B cell (primary cell): ENCODE data around the gene EIF4E2. TPM values are rescaled to one million over a fixed set of nuclear protein-coding genes. Genes with fewer than 3 reads are reported as not detected.

Experiments used
- ATAC-seq: fragments of 200-7000 bp; cut with Tn5 transposase; one replicate; pipeline ENCODE4 v1.10.0; 2021; ENCODE audit warnings: low read depth, mild to moderate bottlenecking, moderate number of reproducible peaks, moderate library complexity
- CTCF ChIA-PET: fragments of 350-600 bp; sonication (Branson Sonifier 250); formaldehyde crosslinking; loops from one replicate; lab custom pipeline; 2021; ENCODE audit warnings: antibody characterized with exemption, inconsistent platforms; lab: Charles Lee
- POLR2A ChIA-PET: fragments of 350-600 bp; sonication (Branson Sonifier 250); formaldehyde crosslinking; loops from one replicate; lab custom pipeline; 2021; ENCODE audit warnings: antibody characterized with exemption; lab: Charles Lee
- DNase-seq: peaks from one replicate; pipeline ENCODE4 v3.0.0; 2013
- H2AFZ ChIP-seq: 2 replicates; pipeline ENCODE4 v1.6.1; 2012; ENCODE audit warnings: mild to moderate bottlenecking, low read depth, low read length; ENCODE audit not compliant: insufficient read depth, poor library complexity, severe bottlenecking
- H3K27ac ChIP-seq, 2 donors: 1 replicate in 1 of 2; 2 replicates in 1 of 2; pipeline ENCODE4 v1.5.1; 2012 to 2013; ENCODE audit warnings: low read length in 2 of 2, mild to moderate bottlenecking in 2 of 2, moderate library complexity in 1 of 2
- H3K27me3 ChIP-seq, 4 experiments: fragments of 200-600 bp in 1 of 4; sonication (generic) in 1 of 4; replicated peaks in 1 of 4; 1 replicate in 2 of 4; 2 replicates in 2 of 4; pipeline versions ENCODE4 v1.6.1 to v1.7.0; 2013 to 2016; ENCODE audit warnings: low read length in 3 of 4, mild to moderate bottlenecking in 2 of 4, mixed read lengths in 1 of 4, moderate library complexity in 1 of 4; ENCODE audit not compliant: insufficient read depth in 4 of 4, control insufficient read depth in 3 of 4; ENCODE audit errors: control extremely low read depth in 1 of 4
- H3K36me3 ChIP-seq, 2 experiments: replicated peaks in 1 of 2; 1 replicate in 1 of 2; 2 replicates in 1 of 2; pipeline versions ENCODE4 v1.6.1 to v1.7.1; 2013; ENCODE audit warnings: low read length in 1 of 2; ENCODE audit not compliant: insufficient read depth in 2 of 2, control insufficient read depth in 1 of 2; ENCODE audit errors: control extremely low read depth in 1 of 2, extremely low read depth in 1 of 2
- H3K4me1 ChIP-seq, 2 donors: fragments of 200-600 bp in 1 of 2; sonication (generic) in 1 of 2; 1 replicate in 1 of 2; 2 replicates in 1 of 2; pipeline versions ENCODE4 v1.5.1 to v1.6.1; 2013 to 2017; ENCODE audit warnings: low read length in 2 of 2; ENCODE audit not compliant: control insufficient read depth in 2 of 2, insufficient read depth in 2 of 2
- H3K4me2 ChIP-seq: replicated peaks from 2 replicates; pipeline ENCODE3; 2012; ENCODE audit warnings: mild to moderate bottlenecking, low read depth, low read length; ENCODE audit not compliant: poor library complexity, severe bottlenecking
- H3K4me3 ChIP-seq, 5 experiments: fragments of 200-600 bp in 1 of 5; sonication (generic) in 1 of 5; 1 replicate in 3 of 5; 2 replicates in 2 of 5; pipeline versions ENCODE4 v1.5.1 to v1.7.0; 2011 to 2016; ENCODE audit warnings: low read length in 4 of 5, mild to moderate bottlenecking in 4 of 5, low read depth in 2 of 5, control low read depth in 1 of 5, moderate library complexity in 1 of 5; ENCODE audit not compliant: insufficient read depth in 1 of 5; ENCODE audit errors: control extremely low read depth in 1 of 5, extremely low read depth in 1 of 5
- H3K79me2 ChIP-seq: fragments of 200-600 bp; sonication (generic); one replicate; pipeline ENCODE4 v1.6.0; 2016; ENCODE audit warnings: low read length; ENCODE audit not compliant: control insufficient read depth, insufficient read depth
- H3K9ac ChIP-seq: fragments of 200-600 bp; sonication (generic); 2 replicates; pipeline ENCODE4 v1.6.1; 2017; ENCODE audit warnings: mild to moderate bottlenecking, low read length, moderate library complexity
- H3K9me3 ChIP-seq, 3 donors: one replicate each; pipeline versions ENCODE4 v1.6.1 to v1.7.1; 2013; ENCODE audit warnings: low read length in 2 of 3; ENCODE audit not compliant: control insufficient read depth in 2 of 3, insufficient read depth in 1 of 3; ENCODE audit errors: control extremely low read depth in 1 of 3
- H4K20me1 ChIP-seq: 2 replicates; pipeline ENCODE4 v1.6.0; 2012; ENCODE audit warnings: mild to moderate bottlenecking, low read length; ENCODE audit not compliant: insufficient read depth, control insufficient read depth, poor library complexity, severe bottlenecking
- H3K27ac Mint-ChIP-seq: one replicate; pipeline ENCODE4 v1.8.0; 2021; ENCODE audit warnings: mixed read lengths
- H3K27me3 Mint-ChIP-seq: one replicate; pipeline ENCODE4 v1.8.0; 2021; ENCODE audit warnings: mixed read lengths
- H3K4me1 Mint-ChIP-seq: one replicate; pipeline ENCODE4 v1.8.0; 2021; ENCODE audit warnings: mixed read lengths
- H3K4me3 Mint-ChIP-seq: one replicate; pipeline ENCODE4 v1.8.0; 2021; ENCODE audit warnings: mixed read lengths
- H3K9me3 Mint-ChIP-seq: one replicate; pipeline ENCODE4 v1.8.0; 2022; ENCODE audit warnings: mixed read lengths; ENCODE audit not compliant: insufficient read depth
- CTCF ChIP-seq: fragments of 200-600 bp; IDR thresholded peaks from one replicate; pipeline ENCODE4 v1.8.0; 2022; ENCODE audit warnings: antibody characterized with exemption, mild to moderate bottlenecking
- EZH2 ChIP-seq: IDR thresholded peaks from 2 replicates; pipeline ENCODE4 v1.6.1; 2012; ENCODE audit warnings: borderline replicate concordance, low read depth, mild to moderate bottlenecking, moderate library complexity, low read length; ENCODE audit not compliant: insufficient read depth, poor library complexity, severe bottlenecking
- WGBS: methylation state at CpG from one replicate; pipeline ENCODE4 v1.1.5; 2013; ENCODE audit warnings: missing lambda C conversion rate; ENCODE audit not compliant: insufficient coverage; 5-methylcytosine and 5-hydroxymethylcytosine counted together
- intact Hi-C: fragments of 100-400 bp; cut with micrococcal nuclease; formaldehyde crosslinking; loops from one replicate; pipeline ENCODE4 v1.10.0; 2022
- polyA plus RNA-seq: library from polyadenylated mRNA; depleted of rRNA; stranded (reverse); fragments of >200 nt; gene quantifications from 2 replicates; pipeline ENCODE4 v1.2.3, GENCODE V29; 2012
- total RNA-seq, 2 donors: library from RNA; stranded (reverse); fragments of 120-200 nt in 1 of 2; gene quantifications; 1 replicate in 1 of 2; 2 replicates in 1 of 2; pipeline versions ENCODE4 v1.2.3 to v1.2.4, GENCODE V29; 2013 to 2022

Gene EIF4E2
- total and polyA plus RNA-seq, 2 donors (not counting 1 experiment from before 2014, with no cell fraction given): 17.9 to 67.0 TPM

- Mint-ChIP-seq H3K27me3 (no peaks in the 10 kb centered on the region), H3K4me3 (no peak overlapping the region), H3K4me1 (peaks cover 25% of the 10 kb centered on the region), H3K27ac (no peak overlapping the region), H3K9me3 (no peaks in the 10 kb centered on the region)
- Histone ChIP-seq H3K9ac (no peak overlapping the region), H3K4me3 (no peak overlapping the region), H3K27me3 (peaks cover 0 to 6% (median 2%) of the 10 kb centered on the region in 4 experiments), H2AFZ (no peak overlapping the region), H3K27ac (no peak overlapping the region), H3K36me3 (peaks cover 3 to 17% of the 10 kb centered on the region in 2 experiments), H3K4me1 (peaks cover 0 to 8% of the 10 kb centered on the region in 2 donors), H3K4me2 (no peak overlapping the region), H3K79me2 (peaks cover 40% of the 10 kb centered on the region), H4K20me1 (peaks cover 14% of the 10 kb centered on the region), H3K9me3 (peaks cover 0 to 7% (median 0%) of the 10 kb centered on the region in 3 donors)
- no peak for ATAC-seq
- 97% methylated on average over 19 of the region's 19 CpGs for WGBS
- intact Hi-C loops: no loop called here
- DNase-seq: no peak
- POLR2A ChIA-PET: no interaction called here
- TF ChIP-seq EZH2 (no peak), CTCF (no peak)
- CTCF ChIA-PET: no interaction called here
Measured at GRCh38 chr2:232543928-232544631, 6.4 kb upstream of the EIF4E2 start.

GRCh38 chr2:232544674-232545073 is 5.8 kb upstream of the EIF4E2 start:
- no peaks in the 10 kb centered on the region for H3K27me3 Mint-ChIP-seq
- no peak overlapping the region for H3K4me3 Mint-ChIP-seq
- Histone ChIP-seq H3K27me3 (peaks cover 0 to under 1% (median 0%) of the 10 kb centered on the region in 4 experiments), H3K4me1 (peaks cover 4 to 9% of the 10 kb centered on the region in 2 donors), H3K4me3 (no peak overlapping the region), H3K36me3 (peaks cover 3 to 17% of the 10 kb centered on the region in 2 experiments), H2AFZ (no peak overlapping the region), H3K9ac (no peak overlapping the region), H3K4me2 (no peak overlapping the region), H3K79me2 (peaks cover 44% of the 10 kb centered on the region), H4K20me1 (peaks cover 14% of the 10 kb centered on the region), H3K27ac (no peak overlapping the region), H3K9me3 (peaks cover 0 to 2% (median 0%) of the 10 kb centered on the region in 3 donors)
- ATAC-seq: no peak
- ChIA-PET POLR2A (no interaction called here), CTCF (no interaction called here)
- DNase-seq: no peak
- WGBS: 82% methylated on average over 4 of the region's 6 CpGs
- intact Hi-C loops: no loop called here
- H3K9me3 Mint-ChIP-seq: no peaks in the 10 kb centered on the region
- peaks cover 31% of the 10 kb centered on the region for H3K4me1 Mint-ChIP-seq
- no peak overlapping the region for H3K27ac Mint-ChIP-seq
- TF ChIP-seq CTCF: no peak
- no peak for TF ChIP-seq EZH2
